Measurements from ENCODE around the gene MAK. TPM values are rescaled to one million over a fixed set of nuclear protein-coding genes. Genes with fewer than 3 reads are reported as not detected.

The MAK gene
- total and polyA plus RNA-seq, 2 of the 13 experiments (the other 11 are each of a cell fraction or from before 2014, with no cell fraction given), result 0.04 TPM; not detected in 1

- TF ChIP-seq ZNF704 (CRISPR knock-in tag; IDR thresholded peaks at IDR 0.05; ENCODE audit: borderline replicate concordance) (peak; percentile 86; the same call in 1 of the 2 replicates), ATF5 (CRISPR knock-in tag; IDR thresholded peaks at IDR 0.05; ENCODE audit: low read depth) (peak; percentile 92; the same call in 1 of the 2 replicates), ZFX (CRISPR knock-in tag; IDR thresholded peaks at IDR 0.05; ENCODE audit: low read depth) (peak; percentile 89), DR1 (CRISPR knock-in tag; IDR thresholded peaks at IDR 0.05) (peak; percentile 74), NFAT5 (CRISPR knock-in tag; IDR thresholded peaks at IDR 0.05) (0 out of 2 replicates have a peak, but pooled peaks have one; percentile 31), TCF7 (IDR thresholded peaks at IDR 0.05; ENCODE audit: low read depth) (no peak), PAWR (CRISPR knock-in tag; IDR thresholded peaks at IDR 0.05; ENCODE audit: borderline replicate concordance) (peak; percentile 98; the same call in 1 of the 2 replicates), ZNF12 (CRISPR knock-in tag; IDR thresholded peaks at IDR 0.05) (peak; percentile 79; the same call in 1 of the 2 replicates), MBD4 (IDR thresholded peaks at IDR 0.05; ENCODE audit: borderline replicate concordance, low read length) (no peak), ZBTB40 (IDR thresholded peaks at IDR 0.05) (no peak), ZBTB40 (CRISPR knock-in tag; IDR thresholded peaks at IDR 0.05) (peak; percentile 88; the same call in 1 of the 2 replicates), HDAC6 (IDR thresholded peaks at IDR 0.05; ENCODE audit: low read depth, low read length) (no peak)
Observed at GRCh38 chr6:10722820-10723566, 115.3 kb downstream of the MAK start, which contains the start of gene TMEM14C (continued).
